GM21737 (cell line): ENCODE measurements around the gene NOX4.
"Not testable (repeated sequence)": the region's sequence is repeated elsewhere in the genome, so short reads cannot be mapped to it uniquely, and the experiment has no call there.

Experiments
- ATAC-seq: cut with Tn5 transposase; IDR thresholded peaks from one replicate; pipeline ENCODE4 v1.9.1; 2021; ENCODE audit warnings: mild to moderate bottlenecking, moderate library complexity; ENCODE audit not compliant: unreplicated experiment

The NOX4 gene

DNA sequence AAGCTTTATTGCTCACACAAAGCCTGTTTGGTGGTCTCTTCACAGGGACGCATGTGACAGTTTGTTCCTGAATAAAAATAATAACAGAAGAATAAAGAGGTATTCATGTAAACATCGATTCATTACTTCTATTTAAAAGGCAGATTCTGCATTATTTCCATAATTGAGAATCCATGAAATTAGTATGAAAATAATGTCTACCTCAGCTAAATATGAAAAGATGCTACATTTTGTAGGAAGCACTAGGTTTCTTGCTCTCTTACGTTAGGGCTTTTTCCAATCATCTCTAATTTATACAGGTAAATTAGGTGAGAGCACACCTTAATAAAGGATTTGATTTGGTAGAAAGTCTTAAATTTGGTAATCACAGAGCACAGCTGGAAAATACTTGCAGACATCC is 103.7 kb downstream of the NOX4 start:
- not testable (repeated sequence) for ATAC-seq

GRCh38 chr11:89382986-89383385 is 108.2 kb downstream of the NOX4 start:
- ATAC-seq = not testable (repeated sequence)

- no peak for ATAC-seq
Measured at GRCh38 chr11:89381094-89381493, 110.1 kb downstream of the NOX4 start.

- not testable (repeated sequence) for ATAC-seq
Measured at GRCh38 chr11:89379976-89380771, 111.0 kb downstream of the NOX4 start.

GRCh38 chr11:89378986-89379385 is 112.2 kb downstream of the NOX4 start:
- ATAC-seq = not testable (repeated sequence)

GRCh38 chr11:89369356-89369755 is 121.8 kb downstream of the NOX4 start:
- not testable (repeated sequence) for ATAC-seq

DNA sequence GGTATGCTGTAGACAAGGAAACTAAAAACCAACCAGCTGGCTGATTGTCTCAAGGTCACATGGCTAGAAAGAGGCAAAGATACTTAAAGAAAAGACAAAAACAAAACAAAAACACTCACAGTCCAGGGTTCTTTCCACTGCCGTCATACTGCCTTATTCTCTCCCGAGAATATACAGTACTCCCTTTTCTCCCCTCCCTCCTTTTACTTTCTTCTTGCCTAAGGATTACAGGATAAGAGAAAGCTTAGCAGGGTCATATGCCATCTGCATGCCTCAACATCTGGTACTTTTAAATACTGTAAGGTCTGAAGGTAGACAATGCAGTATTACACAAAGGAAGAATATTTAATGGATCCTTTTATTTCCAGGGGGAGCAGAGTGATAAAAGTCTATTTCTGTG is 126.3 kb downstream of the NOX4 start:
- ATAC-seq = not testable (repeated sequence)

DNA sequence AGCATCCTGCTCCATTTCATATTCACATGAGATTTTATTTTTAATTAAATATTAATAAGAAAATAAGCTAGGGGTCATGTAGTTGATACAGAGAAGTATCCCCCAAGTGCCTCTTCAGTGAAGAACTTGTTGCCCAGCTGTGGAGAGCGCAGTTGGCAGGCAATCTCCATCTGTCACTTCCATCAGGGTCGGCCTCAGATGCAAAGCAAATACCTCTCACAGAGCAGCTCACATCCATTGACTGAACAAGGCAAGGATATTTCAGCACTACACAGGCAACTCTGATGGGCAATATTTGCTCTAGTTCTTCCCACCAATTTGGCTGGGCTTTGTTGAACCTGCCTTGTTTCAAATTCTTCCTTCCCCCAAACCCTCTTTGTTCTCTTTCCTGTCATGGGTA is 129.4 kb downstream of the NOX4 start:
- no peak for ATAC-seq

DNA sequence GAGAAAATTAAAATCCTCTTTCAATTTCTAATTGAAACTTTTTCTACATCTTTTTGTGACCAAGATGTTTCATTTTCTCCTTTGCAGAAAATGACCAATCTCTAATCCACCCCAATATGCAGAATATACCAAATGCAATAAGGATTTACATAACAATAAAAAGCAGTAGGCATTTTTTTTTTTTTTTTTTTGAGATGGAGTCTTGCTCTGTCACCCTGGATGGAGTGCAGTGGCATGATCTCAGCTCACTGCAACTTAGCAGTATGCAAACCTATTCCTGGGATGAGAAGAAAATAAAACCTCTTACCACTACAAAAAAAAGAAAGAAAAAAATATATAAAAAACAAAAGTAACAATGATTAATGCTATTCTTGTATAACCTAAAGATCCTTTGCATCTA is 132.0 kb downstream of the NOX4 start:
- not testable (repeated sequence) for ATAC-seq

DNA sequence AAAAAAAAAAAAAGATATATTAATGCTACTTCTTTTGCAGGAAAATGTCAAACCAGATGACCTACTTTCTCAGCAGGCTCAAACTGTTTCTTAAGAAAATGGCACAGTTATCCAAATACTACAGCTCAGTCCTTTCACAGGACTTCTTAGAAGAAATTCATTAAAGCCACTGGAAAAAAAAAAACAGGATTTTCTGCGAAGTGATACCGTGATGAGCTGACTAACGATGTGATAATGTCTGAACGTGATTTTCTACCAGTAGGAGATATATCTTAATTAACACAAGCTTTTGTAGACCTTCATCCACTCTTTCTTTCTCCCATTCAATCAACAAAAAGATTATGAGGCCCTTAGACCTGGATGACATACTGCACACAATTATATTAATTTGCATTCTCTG is 132.4 kb downstream of the NOX4 start:
- ATAC-seq = no peak

- no peak for ATAC-seq
Measured at GRCh38 chr11:89355646-89356045, 135.5 kb downstream of the NOX4 start.

DNA sequence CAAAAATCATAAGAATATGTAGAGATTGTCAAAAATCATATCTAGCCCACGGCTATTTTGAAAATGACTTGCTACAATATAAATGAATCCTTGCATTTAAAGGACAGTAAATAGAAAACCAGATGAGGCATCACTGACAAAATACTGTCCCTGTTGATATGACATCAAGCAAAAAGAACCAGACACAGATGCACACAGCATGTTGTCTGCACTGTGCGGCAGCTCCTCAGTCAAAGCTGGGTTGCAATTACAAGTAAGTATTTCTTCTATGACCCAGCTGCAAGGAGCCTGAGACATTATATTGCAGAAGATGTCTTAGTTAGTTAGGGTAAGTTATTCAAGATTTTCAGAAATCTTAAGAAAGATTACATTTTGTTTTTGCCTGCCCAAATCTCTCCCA is 136.7 kb downstream of the NOX4 start:
- ATAC-seq = not testable (repeated sequence)

DNA sequence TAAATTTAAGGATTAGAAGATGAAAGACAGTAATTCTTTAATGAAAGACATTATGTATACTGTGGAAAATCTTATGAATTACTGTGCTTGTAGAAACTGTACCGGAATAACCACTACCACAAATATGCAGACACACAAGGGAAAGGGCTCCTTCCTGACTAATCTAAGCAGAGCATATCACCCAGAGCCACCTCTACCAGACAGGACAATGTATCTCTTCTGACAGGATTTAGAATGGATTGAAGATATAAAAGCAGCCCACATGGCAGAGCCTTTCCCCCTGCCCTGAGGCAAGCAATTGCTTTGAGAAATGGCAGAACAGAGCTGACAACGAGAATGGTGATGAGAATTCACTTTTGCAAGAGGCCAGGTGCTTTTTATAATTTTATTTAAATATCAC is 144.1 kb downstream of the NOX4 start:
- ATAC-seq = no peak

GRCh38 chr11:89346601-89347000 is 144.6 kb downstream of the NOX4 start:
- ATAC-seq = no peak

DNA sequence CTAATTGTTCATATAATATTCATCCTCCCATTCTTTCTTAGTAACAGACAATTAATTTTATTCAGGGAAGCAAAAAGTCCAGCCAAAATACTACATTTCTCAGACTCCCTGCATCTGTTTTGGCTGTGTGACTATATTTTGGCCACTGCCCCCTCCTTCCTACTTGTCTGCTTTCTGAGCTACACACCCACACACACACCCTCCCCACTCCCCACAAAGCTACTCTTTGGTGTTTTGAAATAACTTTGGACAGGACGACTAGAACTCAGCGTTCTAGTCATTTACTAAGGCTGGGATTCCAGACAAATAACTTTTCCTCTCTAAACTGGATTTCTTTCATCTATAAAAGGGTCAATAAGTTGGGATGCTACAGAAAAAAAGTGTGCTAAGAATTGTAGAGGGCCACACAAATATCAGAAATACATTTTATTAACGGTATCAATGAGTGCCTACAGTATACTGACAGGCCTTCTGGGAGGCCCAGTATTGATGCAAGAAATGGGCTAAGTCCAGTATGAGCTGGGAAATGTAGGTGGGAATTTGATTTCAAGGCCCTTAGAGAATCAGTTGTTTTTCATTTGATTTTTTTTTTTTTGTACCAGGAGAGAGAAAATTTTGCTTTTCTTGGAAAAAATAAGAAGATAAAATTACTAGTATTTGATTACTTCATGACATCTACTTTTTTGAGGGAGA is 148.1 kb downstream of the NOX4 start:
- ATAC-seq = not testable (repeated sequence)

GRCh38 chr11:89340450-89340849 is 150.7 kb downstream of the NOX4 start:
- not testable (repeated sequence) for ATAC-seq

- ATAC-seq = not testable (repeated sequence)
Measured at GRCh38 chr11:89338073-89338472, 153.1 kb downstream of the NOX4 start.

GRCh38 chr11:89337100-89337650 is 154.0 kb downstream of the NOX4 start:
- not testable (repeated sequence) for ATAC-seq

- not testable (repeated sequence) for ATAC-seq
Measured at GRCh38 chr11:89333704-89334103, 157.5 kb downstream of the NOX4 start.

- not testable (repeated sequence) for ATAC-seq
Measured at GRCh38 chr11:89331940-89332339, 159.2 kb downstream of the NOX4 start.

- ATAC-seq = no peak
Measured at GRCh38 chr11:89327885-89328284, 163.3 kb downstream of the NOX4 start.

GRCh38 chr11:89321401-89321800 is 169.8 kb downstream of the NOX4 start:
- ATAC-seq = no peak
